Endodermal cell (in vitro differentiated cells): Measurements from ENCODE around the gene CTBP1. TPM values are rescaled to one million over a fixed set of nuclear protein-coding genes. Genes with fewer than 3 reads are reported as not detected.

Source experiments
- DNase-seq: peaks from one replicate; pipeline ENCODE4 v3.0.0-alpha.2; 2017
- H3K27ac ChIP-seq: 2 replicates; pipeline ENCODE4 v1.5.1; 2013; ENCODE audit warnings: mild to moderate bottlenecking, low read depth, low read length, moderate library complexity
- H3K27me3 ChIP-seq: 2 replicates; pipeline ENCODE4 v1.6.1; 2013; ENCODE audit warnings: mild to moderate bottlenecking, low read length, moderate library complexity; ENCODE audit not compliant: insufficient read depth, control insufficient read depth, poor library complexity, severe bottlenecking
- H3K36me3 ChIP-seq: 2 replicates; pipeline ENCODE4 v1.7.0; 2013; ENCODE audit warnings: mild to moderate bottlenecking, low read length, moderate library complexity; ENCODE audit not compliant: control insufficient read depth, insufficient read depth
- H3K4me1 ChIP-seq: one replicate; pipeline ENCODE4 v1.7.0; 2013; ENCODE audit warnings: low read length; ENCODE audit not compliant: control insufficient read depth, insufficient read depth
- H3K4me3 ChIP-seq: 2 replicates; pipeline ENCODE4 v1.5.1; 2013; ENCODE audit warnings: mild to moderate bottlenecking, low read length, moderate library complexity
- H3K9ac ChIP-seq: 2 replicates; pipeline ENCODE4 v1.6.1; 2013; ENCODE audit warnings: mild to moderate bottlenecking, low read length, moderate library complexity; ENCODE audit not compliant: poor library complexity, severe bottlenecking; ENCODE audit errors: extremely low read depth
- H3K9me3 ChIP-seq: 2 replicates; pipeline ENCODE4 v1.6.1; 2013; ENCODE audit warnings: mild to moderate bottlenecking, low read length, moderate library complexity; ENCODE audit not compliant: control insufficient read depth
- H3K27ac Mint-ChIP-seq: 2 replicates; pipeline ENCODE4 v1.8.0; 2020; ENCODE audit warnings: mixed read lengths
- H3K27me3 Mint-ChIP-seq: 2 replicates; pipeline ENCODE4 v1.8.0; 2021; ENCODE audit warnings: mild to moderate bottlenecking, mixed read lengths; ENCODE audit not compliant: insufficient read depth
- H3K36me3 Mint-ChIP-seq: 2 replicates; pipeline ENCODE4 v1.8.0; 2020; ENCODE audit warnings: low read depth, mixed read lengths
- H3K4me1 Mint-ChIP-seq: 2 replicates; pipeline ENCODE4 v1.8.0; 2020; ENCODE audit warnings: mixed read lengths
- H3K4me3 Mint-ChIP-seq: 2 replicates; pipeline ENCODE4 v1.8.0; 2020; ENCODE audit warnings: mild to moderate bottlenecking, moderate library complexity, mixed read lengths
- H3K9me3 Mint-ChIP-seq: 2 replicates; pipeline ENCODE4 v1.8.0; 2020; ENCODE audit warnings: mild to moderate bottlenecking, mixed read lengths
- CTCF ChIP-seq: fragments of 200-600 bp; sonication (generic); conservative IDR thresholded peaks from 2 replicates; pipeline ENCODE4 v1.5.0; 2021; ENCODE audit warnings: antibody characterized with exemption, mild to moderate bottlenecking
- WGBS, 2 experiments: methylation state at CpG; one replicate each; pipeline versions ENCODE4 v1.1.5 to v1.1.7; 2013; ENCODE audit warnings: missing lambda C conversion rate in 2 of 2, mixed read lengths in 1 of 2; ENCODE audit not compliant: insufficient coverage in 1 of 2, insufficient read length in 1 of 2; 5-methylcytosine and 5-hydroxymethylcytosine counted together
- total RNA-seq, 2 donors: library from RNA; stranded (reverse); fragmentation: NEBNext Ultra II Directional in 1 of 2; extraction: Animal tissue kit (Norgen Biotek cat#: 25700) in 1 of 2; gene quantifications; 2 replicates in 1 of 2; 3 replicates in 1 of 2; pipeline ENCODE4 v1.2.1, GENCODE V29; 2021

CTBP1 gene
- total RNA-seq, 2 donors from 2014 or later: 181 to 189 TPM

GRCh38 chr4:1180663-1181062 lies 68.3 kb downstream of the CTBP1 start:
- Mint-ChIP-seq H3K27ac (no peak overlapping the region), H3K9me3 (peaks cover 39% of the 10 kb centered on the region), H3K4me1 (no peaks in the 10 kb centered on the region), H3K4me3 (no peak overlapping the region), H3K27me3 (peaks cover 41% of the 10 kb centered on the region), H3K36me3 (no peaks in the 10 kb centered on the region)
- no peak overlapping the region for H3K4me3 ChIP-seq
- no peak overlapping the region for H3K9ac ChIP-seq
- peaks cover 14% of the 10 kb centered on the region for H3K27me3 ChIP-seq
- TF ChIP-seq CTCF: no peak
- no peak overlapping the region for H3K27ac ChIP-seq
- no peak for DNase-seq
- no peaks in the 10 kb centered on the region for H3K36me3 ChIP-seq
- peaks cover 22% of the 10 kb centered on the region for H3K9me3 ChIP-seq
- no peaks in the 10 kb centered on the region for H3K4me1 ChIP-seq

GRCh38 chr4:1179976-1180375 lies 69.0 kb downstream of the CTBP1 start:
- Histone ChIP-seq H3K36me3 (no peaks in the 10 kb centered on the region), H3K9me3 (peaks cover 22% of the 10 kb centered on the region), H3K4me3 (no peak overlapping the region), H3K4me1 (no peaks in the 10 kb centered on the region), H3K27ac (no peak overlapping the region), H3K27me3 (peaks cover 15% of the 10 kb centered on the region), H3K9ac (no peak overlapping the region)
- Mint-ChIP-seq H3K4me3 (no peak overlapping the region), H3K4me1 (no peaks in the 10 kb centered on the region), H3K9me3 (peaks cover 39% of the 10 kb centered on the region), H3K27ac (no peak overlapping the region), H3K36me3 (no peaks in the 10 kb centered on the region), H3K27me3 (peaks cover 43% of the 10 kb centered on the region)
- WGBS, 2 experiments: 93 to 100% methylated on average over 1 of the region's 1 CpG
- no peak for TF ChIP-seq CTCF
- DNase-seq: no peak

- Histone ChIP-seq H3K4me3 (no peak overlapping the region), H3K9ac (no peak overlapping the region), H3K27me3 (peaks cover 24% of the 10 kb centered on the region), H3K4me1 (no peaks in the 10 kb centered on the region), H3K9me3 (peaks cover 22% of the 10 kb centered on the region), H3K27ac (no peak overlapping the region), H3K36me3 (no peaks in the 10 kb centered on the region)
- Mint-ChIP-seq H3K27me3 (peaks cover 50% of the 10 kb centered on the region), H3K36me3 (no peaks in the 10 kb centered on the region), H3K27ac (no peak overlapping the region), H3K9me3 (peaks cover 39% of the 10 kb centered on the region), H3K4me3 (no peak overlapping the region), H3K4me1 (no peaks in the 10 kb centered on the region)
- TF ChIP-seq CTCF: no peak
- whole genome bisulfite sequencing, 2 experiments: 77 to 81% methylated on average over 4 to 7 of the region's 7 CpGs
- DNase-seq: no peak
Measured at GRCh38 chr4:1179089-1179441, 69.9 kb downstream of the CTBP1 start.
